ENCODE results near the gene MAGOH.
"Not testable (repeated sequence)": the region's sequence is repeated elsewhere in the genome, so short reads cannot be mapped to it uniquely, and the experiment has no call there.

MAGOH gene

GRCh38 chr1:53238197-53239155, at the start of gene MAGOH:
Gene MAGOH (minus strand): TSS chr1:53238518. CDS start chr1:53238448, 70 bp downstream.
- DNase-seq: peak; percentile 94 to 96

DNA sequence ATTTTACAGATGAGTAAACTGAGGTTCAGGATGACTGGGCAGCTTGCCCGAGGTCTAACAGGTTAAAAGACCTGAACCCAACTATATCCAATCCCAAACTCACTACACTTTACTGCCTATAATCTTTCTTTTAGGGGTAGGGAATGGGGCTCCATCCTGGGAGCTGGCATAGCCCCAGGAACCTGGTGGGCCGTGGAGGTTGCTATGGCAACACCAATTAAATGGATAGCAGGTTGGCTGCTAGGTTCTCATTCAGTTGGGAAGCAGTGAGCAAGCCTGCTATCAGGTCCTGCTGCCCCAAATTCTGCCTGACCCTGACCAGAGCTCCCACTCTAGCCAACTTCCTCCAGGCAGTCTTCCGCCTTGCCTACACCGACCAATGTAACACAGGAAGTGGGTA, 48.6 kb upstream of the MAGOH start:
- no peak for DNase-seq

GRCh38 chr1:53285969-53286760, 47.8 kb upstream of the MAGOH start:
- no peak for DNase-seq

DNA sequence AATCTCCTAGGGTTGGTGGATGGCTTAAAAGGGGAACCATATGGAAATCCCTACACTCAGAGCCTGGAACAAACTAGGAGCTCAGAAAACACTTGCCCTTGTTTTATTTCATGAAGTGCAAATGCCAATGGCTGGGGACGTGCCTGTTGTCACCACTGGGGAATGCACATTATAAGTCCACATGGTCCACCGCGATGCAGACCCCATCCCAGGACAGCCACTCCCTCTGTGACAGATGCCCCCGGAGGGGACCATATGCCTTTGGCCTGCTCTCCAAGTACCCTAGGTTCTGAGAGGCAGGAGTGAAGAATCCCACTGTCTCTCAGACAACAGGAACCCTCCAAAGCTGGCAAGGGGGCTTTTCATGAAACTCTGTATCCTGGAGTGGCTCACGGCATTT, 47.2 kb upstream of the MAGOH start:
- DNase-seq: no peak

GRCh38 chr1:53284224-53285020, 46.1 kb upstream of the MAGOH start:
- DNase-seq: no peak

DNA sequence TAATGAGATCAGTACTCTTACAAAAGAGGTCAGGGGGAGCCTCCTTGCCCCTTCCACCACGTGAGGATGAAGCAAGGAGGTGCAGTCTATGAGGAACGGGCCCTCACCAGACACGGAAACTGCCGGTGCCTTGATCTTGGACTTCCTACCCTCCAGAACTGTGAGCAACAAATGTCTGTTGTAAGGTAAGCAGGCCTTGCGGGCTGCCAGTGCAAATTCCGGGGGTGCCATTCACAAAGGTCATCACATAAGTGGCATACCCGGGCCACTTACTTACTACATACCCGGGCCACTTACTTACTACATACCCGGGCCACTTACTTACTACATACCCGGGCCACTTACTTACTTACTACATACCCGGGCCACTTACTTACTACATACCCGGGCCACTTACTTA, 44.8 kb upstream of the MAGOH start:
- not testable (repeated sequence) for DNase-seq

DNA sequence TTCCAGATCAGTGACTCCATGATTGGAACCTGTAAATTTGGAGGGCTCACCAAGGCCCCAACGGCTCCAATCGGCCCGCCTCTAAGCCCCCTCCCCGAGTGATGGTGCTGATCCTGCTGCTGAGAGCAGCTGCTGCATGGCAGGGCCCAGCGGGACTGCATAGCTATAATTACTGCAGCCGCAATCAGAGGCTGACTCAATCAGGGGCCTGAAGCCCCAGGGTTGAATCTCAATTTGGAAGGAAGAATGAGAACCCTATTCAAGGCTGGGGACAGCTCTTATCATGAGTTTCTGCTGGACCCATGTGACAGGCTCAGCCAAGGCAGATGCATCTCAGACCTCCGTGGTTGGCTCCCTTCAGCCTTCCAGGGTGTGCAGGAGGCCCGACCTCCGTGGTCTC, 42.8 kb upstream of the MAGOH start:
- no peak for DNase-seq

GRCh38 chr1:53280496-53280895, 42.2 kb upstream of the MAGOH start:
- no peak for DNase-seq

GRCh38 chr1:53279296-53280200, 41.2 kb upstream of the MAGOH start:
- no peak for DNase-seq

GRCh38 chr1:53278298-53278725, 40.0 kb upstream of the MAGOH start:
- DNase-seq: peak; percentile 70

DNA sequence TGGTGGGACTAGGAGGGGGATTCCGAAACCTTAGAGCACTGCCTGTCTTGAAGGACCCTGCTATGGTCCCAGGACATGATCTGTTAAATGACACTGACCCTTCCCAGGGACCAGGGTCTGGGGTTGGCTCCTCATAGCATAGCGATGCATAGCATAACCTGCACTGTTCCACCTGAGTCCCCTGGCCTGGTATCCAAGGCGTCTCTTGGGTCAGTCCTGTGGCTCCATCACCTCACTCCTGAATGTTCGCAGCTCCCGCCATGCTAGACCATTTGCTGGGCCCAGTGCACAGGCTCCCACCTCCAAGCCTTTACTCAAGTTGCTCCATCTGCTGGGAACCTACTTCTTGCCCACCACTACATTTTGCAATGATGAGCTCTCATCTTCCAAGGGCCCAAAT, 39.0 kb upstream of the MAGOH start:
- no peak for DNase-seq

DNA sequence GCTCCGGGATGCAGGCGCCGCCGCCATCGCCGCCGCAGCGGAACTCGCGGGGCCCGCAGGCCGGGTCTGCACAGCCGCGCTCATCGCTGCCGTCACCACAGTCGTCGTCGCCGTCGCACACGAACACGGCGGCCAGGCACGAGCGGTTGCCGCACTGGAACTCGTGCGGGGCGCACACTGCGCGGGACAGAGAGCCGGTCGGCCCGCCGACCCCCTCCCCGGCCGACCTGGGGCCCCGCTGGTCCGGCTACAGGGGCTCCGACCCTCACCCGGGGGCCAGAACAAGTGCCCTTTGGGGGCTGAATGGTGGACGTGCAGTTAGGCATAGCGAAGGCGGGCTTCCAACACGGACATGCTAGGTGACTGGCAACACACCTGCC, 38.6 kb upstream of the MAGOH start:
- no peak for DNase-seq

- no peak for DNase-seq
Observed at GRCh38 chr1:53276153-53276901, 38.0 kb upstream of the MAGOH start.

DNA sequence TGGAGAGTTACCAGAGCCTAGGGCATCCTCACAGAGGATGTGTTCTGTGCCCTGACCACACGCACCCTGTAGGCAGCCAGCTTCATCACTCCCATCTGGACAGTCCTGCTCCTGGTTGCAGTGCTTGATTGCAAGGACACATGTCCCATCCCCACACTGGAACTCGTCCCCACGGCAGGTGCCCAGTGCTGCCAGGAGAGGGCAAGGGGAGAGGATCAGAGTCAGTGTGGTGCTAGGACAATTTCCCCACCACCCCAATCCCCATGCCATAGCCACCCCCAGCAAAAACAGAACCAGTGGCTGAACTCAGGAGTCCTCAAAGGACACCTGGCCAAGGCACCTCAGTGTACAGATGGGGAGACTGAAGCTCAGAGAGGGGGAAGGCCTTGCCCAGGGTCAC, 37.2 kb upstream of the MAGOH start:
- no peak for DNase-seq

- no peak for DNase-seq
Observed at GRCh38 chr1:53274541-53275185, 36.3 kb upstream of the MAGOH start.

GRCh38 chr1:53274026-53274425, 35.7 kb upstream of the MAGOH start:
- DNase-seq: no peak

DNA sequence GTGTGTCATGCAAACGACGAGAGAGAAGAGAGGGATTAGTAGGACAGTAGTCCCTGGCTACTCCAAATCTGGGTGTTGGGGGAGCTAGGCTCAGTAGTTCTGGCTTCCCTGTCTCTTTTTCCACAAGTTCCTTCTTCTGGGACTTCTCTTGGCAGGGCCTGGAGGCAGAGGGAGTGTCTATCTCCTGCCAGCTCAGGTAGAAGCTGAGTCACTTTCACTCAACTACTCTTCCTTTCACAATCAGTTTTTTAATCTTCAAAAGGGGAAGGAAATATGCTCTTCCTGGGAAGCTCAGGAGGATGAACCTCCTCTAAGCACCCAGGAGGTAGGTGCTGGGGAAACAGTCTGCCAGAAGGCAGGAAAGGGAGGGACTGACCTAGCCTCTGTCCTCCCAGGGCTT, 35.2 kb upstream of the MAGOH start:
- no peak for DNase-seq

DNA sequence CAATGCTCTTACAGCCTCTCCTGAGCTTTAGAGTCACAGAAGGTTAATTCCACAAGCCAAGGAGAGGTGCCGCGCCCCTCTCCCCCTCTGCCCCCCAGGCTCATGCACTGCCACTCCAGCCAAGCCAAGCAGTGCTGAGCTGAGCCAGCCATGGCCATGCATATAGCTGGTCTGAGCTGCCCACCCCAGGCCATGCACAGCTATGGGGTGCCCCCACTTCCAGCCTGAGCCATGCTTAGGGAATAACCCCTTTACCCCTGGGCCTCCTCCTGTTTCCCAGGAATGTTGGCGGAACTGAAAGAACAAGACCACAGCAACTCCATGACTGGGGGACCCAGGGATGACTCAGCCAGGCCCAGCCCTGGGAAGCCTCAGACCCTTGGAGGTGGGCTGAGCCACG, 34.0 kb upstream of the MAGOH start:
- no peak for DNase-seq

- DNase-seq: no peak
Observed at GRCh38 chr1:53271446-53272090, 33.2 kb upstream of the MAGOH start.

GRCh38 chr1:53270873-53271272, 32.6 kb upstream of the MAGOH start:
- no peak for DNase-seq
